SKM-1 (cell line): ENCODE results near the gene CYYR1.

Source experiments
- DNase-seq: peaks from one replicate; lab custom pipeline; 2025; ENCODE audit not compliant: unreplicated experiment; lab: John Stamatoyannopoulos, UW

Gene CYYR1

DNA sequence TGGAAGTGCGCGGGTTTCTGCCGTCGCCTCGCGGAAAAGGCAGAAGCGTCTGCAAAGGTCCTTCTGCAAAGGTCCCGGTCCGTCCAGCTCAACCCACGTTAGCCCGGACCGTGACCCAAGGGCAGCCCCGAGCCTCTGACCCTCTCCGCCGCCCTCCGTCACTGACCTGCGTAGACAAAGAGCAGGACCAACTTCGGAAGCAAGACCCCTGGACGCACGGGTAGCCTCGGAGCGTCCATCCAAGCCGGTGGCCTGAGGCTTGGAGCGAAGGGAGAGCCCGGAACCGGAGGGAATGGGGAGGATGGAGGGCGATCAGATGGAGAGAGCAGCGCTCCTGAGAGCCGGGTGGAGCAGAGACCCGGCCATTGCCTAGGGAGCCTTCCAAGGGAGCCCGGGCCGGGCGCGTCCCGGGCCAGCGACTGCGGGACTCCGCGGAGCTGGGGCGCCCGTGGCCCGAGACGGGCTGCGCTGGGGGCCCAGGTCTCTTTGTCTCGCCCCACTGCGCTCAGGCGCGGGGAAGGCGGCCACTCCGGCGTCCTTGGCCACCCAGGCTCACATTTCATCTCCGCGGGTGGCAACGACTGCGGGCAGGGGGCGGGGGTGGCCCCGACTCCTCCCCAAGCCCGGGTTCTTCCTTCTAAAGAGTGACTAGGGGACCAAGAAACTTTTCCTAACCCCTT is at the start of gene CYYR1:
Gene CYYR1, minus strand, starts transcription at position 585 of the 680 bp plus-strand sequence. Its CDS starts 346 bp downstream, at position 239.
- DNase-seq, result no peak

DNA sequence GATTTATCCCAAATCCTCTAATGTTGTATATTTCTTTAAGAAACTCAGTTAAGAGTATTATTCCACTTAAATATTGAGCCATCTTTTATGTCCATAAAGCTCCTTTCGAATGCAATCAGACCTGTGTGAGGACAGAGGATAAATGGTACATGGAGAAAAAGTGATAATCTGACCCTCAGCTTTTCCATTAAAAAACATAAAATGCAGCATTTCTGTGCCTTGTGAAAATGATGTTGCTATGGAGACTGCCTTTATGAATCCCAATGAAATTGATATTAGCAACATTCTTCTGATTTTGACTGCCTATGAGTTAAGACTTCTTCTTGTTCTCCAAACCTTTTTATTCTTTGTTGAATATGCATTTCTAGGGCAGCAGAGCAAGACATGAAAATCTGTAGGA is 44.1 kb upstream of the CYYR1 start:
- DNase-seq, result no peak

DNA sequence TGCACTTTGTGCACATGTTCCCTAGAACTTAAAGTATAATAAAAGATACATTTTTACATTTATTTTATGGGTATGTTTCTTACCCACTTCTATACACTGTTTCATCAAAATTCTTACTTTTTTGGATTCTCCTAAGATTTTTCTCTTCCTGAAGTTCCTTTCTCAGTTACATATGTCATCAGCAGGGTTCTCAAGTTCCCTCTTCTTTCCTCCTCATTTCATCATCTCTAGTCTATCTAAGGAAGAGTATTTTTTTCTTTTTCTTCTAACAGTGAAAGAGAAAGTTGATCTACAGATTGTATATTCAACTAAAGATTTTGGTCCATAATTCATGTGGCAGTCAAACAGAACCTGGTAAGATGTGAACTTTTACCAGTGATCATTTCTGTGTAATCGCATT is 41.2 kb upstream of the CYYR1 start:
- DNase-seq, result no peak

DNA sequence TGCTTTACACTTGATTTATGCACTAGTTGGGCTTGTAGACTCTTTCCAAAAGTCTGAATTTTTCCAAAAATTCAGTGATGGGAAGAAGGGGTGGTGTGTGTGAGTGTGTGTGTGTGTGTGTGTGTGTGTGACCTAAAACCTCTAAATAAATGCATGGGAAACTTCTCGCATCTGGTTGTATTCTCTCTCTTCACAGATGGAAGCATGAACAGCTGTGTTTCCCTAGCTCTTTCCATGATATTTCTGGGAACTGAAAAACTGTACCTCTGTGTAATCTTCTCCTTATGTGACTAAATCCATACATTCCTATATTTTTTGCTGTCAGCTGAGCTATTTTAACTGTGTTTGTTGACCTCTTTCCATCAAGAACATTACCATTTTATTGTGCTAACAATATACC is 26.2 kb upstream of the CYYR1 start:
- no peak for DNase-seq

DNA sequence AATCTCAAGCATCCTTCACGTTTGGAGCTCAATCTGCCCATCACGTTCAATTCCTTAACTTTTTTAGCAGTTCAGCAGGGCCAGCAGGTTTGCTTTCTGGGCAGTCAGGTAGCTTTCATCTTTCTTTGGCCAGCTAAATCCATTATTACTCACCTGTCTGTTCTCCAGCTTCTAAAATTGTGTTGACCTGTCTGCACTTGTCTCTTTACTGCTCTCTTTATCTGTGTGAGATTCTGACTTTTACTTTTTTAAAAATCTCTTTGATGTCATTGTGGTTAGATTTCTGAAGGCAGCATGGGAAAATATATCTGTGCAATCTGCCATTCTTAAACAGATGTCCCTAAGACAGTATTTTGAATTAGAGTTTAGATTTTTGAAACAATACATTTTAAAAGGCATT is 24.9 kb upstream of the CYYR1 start:
- DNase-seq, result no peak

DNA sequence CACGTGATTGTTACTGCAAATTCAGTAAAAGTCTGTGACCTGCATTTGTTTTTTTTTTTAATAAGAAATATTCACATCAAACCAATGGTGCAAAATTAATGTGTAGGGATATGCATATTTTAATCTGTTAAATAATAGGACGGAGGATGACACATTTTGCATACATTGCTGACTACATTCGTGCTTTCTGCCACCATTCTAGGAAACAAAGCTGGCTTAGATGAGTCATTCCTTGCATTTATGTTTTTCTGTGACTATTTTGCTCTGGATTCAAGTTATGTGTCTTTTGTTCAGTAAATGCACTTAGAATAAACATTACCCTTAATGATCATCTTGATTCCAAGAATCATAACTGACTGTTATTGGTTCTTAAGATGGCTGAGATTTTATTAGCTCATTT is 23.9 kb upstream of the CYYR1 start:
- DNase-seq, result no peak

DNA sequence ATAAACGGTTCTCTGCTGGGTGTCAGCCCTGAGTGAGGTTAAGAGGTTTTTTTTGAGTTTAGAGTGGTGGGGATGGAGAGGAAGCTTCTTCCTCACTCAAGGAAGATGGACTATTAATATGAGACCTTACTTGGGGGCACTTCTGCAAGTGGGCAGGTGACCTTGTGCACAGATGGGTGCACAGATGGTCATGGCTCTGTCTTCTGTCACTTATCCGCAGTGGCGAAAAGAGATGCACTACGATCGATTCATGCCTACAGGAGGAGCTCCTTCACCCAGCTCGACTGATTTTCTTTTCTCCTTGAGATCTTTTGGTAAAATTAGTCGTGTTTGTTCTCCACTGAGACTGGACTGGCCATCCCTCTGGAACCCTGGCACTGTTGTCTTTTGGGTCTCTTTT is 22.9 kb upstream of the CYYR1 start:
- no peak for DNase-seq

DNA sequence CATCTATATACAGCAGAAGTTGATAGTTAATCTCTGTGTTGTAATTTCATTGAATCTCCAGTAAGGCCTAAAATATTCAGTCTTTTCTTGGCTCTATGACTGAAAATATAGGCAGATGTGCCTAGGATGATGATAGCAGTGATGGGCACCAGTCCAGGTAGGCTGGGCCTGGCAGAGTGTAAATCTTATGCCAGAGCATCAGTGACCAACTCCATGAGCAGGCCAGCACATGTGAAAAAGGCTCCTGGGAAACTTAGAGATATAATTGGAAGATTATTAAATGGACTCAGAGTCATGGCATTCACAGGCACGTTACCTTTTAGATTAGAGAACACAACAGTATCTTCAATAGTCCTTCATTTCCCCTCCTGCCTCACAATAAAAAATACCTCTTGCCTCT is 20.7 kb upstream of the CYYR1 start:
- DNase-seq, result no peak

DNA sequence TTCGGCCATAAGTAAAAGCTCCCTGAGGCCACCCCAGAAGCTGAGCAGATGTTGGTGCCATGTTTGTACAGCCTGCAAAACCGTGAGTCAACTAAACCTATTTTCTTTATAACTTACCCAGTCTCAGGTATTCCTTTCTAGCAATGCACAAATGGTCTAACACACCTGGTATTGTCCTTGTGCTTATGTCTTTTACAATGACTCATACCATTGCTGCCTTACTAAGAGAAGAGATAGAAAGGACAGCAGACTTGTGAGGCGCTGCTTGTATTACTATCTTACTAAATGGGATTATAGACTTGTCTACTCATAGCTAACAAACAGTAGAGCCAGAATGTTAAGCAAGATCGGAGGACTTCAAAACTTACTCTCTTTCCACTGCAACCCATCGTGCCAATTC is 18.5 kb upstream of the CYYR1 start:
- DNase-seq, result no peak

DNA sequence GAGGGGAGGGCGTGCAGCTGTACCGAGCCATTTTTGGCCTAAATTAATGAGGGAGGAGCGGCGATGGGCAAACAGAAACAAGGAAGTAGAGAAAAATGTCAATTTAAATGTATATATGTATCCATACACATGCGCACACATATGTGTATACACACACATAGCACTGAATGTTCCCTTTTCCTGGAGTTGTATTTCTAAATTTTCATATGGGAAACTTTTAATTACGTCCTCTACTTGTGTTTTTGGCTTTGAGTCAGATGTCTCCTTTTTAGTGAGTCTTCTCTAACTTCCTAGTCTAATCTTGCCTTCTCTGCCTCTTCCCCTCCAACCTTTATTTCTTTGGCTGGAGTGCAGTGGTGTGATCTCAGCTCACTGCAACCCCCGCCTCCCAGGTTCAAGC is 15.4 kb upstream of the CYYR1 start:
- DNase-seq, result no peak

DNA sequence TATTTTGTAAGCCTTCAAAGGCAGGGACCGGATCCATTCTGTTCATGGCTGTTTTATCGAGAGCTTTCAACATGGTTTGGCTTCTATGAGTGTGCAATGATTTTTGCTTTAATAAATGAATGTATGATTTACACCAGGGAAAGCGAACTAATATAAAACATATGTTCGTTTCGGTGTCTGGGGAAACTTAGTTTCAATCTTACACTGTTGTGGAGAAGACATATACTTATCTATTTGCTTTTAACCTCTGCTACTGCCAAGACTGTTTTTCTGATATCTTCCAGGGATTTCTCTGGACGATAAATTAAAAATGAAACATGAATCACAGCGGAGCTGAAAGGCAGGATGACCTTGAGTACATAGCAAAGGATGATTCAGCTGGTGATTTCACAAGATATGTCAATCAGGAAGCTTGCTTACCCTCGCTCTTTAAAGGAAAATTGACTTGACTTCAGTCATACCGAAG is 14.7 kb upstream of the CYYR1 start:
- no peak for DNase-seq

DNA sequence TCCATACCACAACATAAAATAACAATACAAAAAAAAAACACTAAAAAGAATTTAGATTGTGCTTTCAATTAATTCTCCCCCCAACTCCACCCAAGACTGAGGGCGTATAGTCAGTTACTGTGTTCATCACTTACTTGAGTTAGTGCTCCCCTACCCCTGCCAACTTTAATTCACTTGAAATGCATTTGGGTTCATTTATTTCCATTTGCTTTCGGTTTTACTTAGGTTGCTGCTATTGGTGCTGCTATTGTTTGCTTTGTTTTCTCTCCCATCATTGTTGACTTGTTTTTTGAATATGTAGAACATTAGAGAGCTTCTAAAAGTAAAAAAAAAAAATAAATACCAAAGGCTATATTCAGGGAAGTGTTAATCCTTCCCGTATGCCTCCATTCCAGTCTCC is 10.7 kb upstream of the CYYR1 start:
- no peak for DNase-seq

DNA sequence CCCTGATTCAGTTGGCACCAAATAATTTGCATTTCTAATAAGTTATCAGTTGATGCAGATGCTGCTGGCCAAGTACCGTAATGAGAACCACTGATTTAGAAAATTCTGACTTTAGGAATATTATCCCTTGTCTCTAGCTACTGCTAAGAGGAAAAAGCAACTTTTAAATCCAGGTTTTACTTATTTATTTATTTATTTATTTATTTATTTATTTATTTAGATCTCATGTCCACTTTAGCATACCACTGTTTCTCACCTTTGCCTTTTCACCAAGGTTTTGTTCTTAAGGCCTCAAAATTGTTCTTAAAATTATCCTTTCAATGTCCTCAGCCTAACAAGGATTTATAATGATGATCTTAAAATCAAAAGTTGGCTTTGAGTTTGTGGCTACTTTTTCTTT is 8.7 kb upstream of the CYYR1 start:
- no peak for DNase-seq

DNA sequence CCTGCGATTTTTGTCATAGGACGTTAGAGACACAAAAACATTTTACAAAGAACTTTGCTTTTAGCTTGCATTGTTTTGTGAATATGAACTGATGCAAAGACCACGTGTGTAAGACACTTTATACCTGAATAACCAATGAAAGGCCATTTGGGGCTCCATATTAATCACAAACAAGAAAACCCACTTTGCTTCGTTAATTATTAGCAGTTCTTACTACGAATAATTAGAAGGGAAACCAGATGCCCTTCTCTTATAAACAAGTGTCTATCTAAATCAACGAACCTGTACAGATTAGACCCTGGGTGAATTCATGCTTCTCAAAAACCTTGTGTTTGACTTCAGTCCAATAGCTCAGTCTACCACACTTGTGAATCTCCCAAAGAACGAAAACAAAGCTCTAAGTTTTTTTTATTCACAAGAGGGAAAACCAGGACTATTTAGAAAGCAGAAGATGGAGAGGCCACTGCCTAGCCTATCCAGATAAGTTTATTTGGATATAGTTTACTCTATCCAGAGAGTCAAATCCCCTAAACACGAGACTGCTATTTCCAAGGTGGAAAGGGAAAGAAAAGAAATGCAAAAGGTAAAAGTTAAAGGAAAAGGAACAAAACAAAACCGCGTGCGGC is 897 bp downstream of the CYYR1 start:
- no peak for DNase-seq

DNA sequence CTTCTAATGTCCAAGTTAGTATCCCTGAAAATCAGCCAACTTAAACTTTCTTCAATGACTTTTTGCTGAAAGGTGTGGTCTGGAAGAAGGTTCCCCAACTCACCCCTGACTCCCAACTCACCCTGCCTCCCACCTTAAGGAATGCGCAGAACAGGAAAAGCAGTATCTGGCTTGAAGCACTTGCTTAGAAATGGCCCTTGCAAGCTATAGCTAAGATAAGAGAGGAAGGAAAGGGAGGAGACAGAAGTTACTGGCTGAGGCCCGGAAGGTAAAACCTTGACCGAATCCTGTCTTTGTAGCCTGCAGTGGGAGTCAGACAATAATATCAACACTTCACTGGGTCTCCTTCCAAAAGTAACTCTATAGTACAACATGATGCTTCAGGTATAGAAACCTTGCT is 2.9 kb downstream of the CYYR1 start:
- no peak for DNase-seq

DNA sequence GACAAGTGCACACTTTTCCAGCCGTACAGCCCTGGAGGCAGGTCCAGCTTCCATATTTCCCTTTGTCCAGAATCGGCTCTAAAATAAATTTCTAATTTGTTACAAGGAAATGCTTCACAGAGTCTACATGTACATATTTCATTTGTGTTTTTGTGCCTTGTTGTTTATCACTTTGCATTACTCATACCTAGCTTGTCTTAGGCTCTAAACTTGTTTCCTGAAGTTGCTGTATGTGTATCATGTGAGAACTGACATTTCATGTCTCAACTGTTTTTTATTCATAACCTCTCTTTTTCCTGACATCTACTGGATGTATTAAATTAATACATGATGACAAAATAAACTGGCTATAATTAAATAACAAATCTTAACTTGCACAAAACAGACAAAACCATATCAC is 7.5 kb downstream of the CYYR1 start:
- DNase-seq, result no peak

DNA sequence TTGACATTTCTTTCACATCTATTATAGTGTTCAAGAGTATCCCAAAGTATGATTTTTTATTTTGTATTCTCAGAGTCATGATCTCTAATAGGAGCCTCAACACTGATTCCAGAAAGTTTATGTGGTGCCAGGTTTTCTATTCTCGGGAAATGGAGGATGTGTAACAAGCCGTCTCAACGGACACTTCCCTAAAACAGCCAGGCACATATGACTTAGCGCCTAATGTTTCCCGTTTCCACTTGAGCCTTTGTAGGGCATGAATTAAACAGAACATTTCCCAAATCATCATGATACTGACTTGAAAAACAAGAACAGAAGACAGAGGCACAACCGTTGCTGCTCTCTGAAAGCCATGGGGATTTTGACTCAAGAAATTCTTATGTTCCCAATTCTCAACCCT is 8.0 kb downstream of the CYYR1 start:
- DNase-seq, result no peak

DNA sequence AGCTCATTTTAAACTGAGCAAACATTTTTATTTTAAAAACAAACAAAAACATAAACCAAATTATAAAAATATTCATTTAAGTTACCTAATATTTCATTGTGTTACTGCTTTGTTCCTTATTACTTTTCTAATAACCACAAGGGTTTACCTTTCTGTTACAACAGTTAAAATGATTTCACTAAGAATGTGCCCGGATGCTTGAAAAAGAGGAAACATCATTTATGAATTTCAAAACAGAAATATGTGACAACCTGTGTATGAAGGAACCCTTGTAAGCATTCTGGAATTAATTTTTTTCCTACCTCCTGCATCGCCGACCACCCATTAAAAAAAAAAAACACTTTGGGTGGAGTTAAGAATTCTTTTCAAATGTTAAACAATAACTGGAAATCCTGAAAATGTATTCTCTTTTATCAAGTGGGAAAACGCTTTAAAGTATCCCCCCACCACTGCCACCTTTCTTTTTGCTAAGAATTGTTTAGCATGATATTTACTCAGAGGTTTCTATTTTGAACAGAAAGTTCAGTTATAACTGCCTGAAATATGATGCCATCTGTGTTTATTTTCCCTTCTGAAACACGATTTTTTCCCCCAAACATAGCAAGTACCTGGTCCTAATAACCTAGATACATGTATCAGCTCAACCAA is 9.1 kb downstream of the CYYR1 start:
- no peak for DNase-seq

DNA sequence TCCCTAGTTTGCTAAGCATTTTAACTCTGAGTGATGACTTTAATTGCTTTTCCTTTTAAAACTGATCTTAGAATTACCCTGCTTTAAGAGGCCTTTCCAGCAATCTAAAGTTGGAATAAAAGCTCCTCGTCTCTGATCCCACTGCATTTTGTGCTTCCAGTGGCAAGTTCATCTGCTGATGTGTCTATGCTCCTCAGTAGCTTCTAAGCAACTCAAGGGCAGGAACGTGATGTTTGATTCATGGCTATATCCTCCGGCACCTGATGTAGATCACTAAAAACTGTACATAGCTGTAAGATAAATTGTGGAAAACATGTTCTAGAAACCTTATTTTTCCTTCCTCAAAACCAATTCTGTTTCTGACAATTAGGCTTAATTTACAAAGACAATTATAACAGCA is 12.5 kb downstream of the CYYR1 start:
- no peak for DNase-seq

DNA sequence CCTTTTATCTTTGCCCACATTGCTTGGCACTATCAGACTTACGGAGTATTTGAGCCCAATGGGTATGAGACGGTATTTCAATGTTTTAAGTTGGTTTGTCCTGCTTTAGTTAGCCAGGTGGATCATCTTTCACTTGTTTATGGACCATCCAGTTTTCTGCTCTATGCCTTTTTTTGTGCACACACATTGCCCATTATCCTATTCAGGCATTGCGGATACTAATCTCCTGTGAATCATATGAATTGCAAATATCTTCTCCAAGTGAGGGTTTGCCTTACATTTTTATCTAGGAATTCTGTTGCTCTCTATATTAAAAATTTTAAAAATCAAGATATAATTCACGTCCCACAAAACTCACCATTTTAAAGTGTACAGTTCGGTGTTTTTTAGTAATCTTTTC is 14.0 kb downstream of the CYYR1 start:
- no peak for DNase-seq

DNA sequence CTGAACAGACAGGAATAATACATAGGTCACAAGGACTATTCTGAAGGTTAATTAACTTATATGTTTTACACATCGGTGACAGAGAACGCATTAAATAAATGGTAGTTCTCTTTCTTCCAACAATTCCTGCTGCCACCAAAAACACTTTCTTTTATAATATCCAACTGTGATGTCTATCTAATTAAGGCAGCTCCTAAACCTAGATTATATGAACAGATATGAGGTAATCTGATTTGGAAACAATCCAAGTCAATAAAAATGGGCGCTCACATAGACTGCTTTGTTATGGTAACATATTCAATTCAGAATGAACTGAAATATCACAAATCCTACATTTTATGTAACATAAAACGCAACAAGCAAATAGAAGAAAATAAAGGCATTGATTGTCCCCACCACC is 16.0 kb downstream of the CYYR1 start:
- no peak for DNase-seq

DNA sequence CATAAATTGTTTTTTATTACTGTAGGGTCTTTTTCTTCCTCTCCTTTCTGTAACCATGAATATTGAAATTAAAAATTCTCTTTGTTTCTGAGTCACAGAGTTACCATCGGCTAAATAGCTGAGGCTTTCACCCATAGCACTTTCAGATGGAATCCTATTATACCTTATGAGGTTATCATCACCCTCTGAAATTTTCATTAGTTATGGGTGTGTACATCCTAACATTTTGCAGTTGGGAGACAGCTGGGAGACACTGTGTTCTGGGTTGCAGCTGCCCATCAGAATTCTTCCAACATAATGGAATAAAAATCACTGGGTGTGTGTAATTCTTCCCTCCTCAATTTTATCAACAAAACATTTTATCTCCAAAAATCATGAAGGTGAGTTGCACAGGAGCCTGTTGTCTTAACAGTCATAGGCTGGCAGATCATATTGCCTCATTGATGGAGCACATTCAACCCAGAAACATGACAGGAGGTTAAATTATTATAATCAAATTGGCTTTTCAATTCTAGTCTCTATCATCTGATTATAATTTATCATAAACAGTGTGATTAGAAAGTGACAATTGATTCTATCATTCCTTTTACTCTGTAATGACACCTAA is 17.4 kb downstream of the CYYR1 start:
- no peak for DNase-seq
